ENCODE results near the gene GDF7.

GDF7 gene

GRCh38 chr2:20627712-20628380 is 39.1 kb upstream of the GDF7 start:
- DNase-seq (ENCODE audit: low read depth in 2 of 2, low spot score in 1 of 2), result no peak

- DNase-seq (ENCODE audit: low read depth in 2 of 2, low spot score in 1 of 2), result no peak
These were observed 37.8 kb upstream of the GDF7 start for GRCh38 chr2:20629181-20629580.

- DNase-seq (ENCODE audit: low read depth in 2 of 2, low spot score in 1 of 2), result no peak
These were observed 37.3 kb upstream of the GDF7 start for GRCh38 chr2:20629581-20630171.

GRCh38 chr2:20630967-20631366 is 36.0 kb upstream of the GDF7 start:
- no peak for DNase-seq (ENCODE audit: low read depth in 2 of 2, low spot score in 1 of 2)

- DNase-seq (ENCODE audit: low read depth in 2 of 2, low spot score in 1 of 2), result no peak
These were observed 35.2 kb upstream of the GDF7 start for GRCh38 chr2:20631617-20632307.

- DNase-seq (ENCODE audit: low read depth in 2 of 2, low spot score in 1 of 2), result no peak
These were observed 34.4 kb upstream of the GDF7 start for GRCh38 chr2:20632446-20632990.

GRCh38 chr2:20633001-20633400 is 33.9 kb upstream of the GDF7 start:
- no peak for DNase-seq (ENCODE audit: low read depth in 2 of 2, low spot score in 1 of 2)

GRCh38 chr2:20633794-20634506 is 33.0 kb upstream of the GDF7 start:
- no peak for DNase-seq (ENCODE audit: low read depth in 2 of 2, low spot score in 1 of 2)

- DNase-seq (ENCODE audit: low read depth in 2 of 2, low spot score in 1 of 2), result no peak
These were observed 32.3 kb upstream of the GDF7 start for GRCh38 chr2:20634507-20635112.

GRCh38 chr2:20635113-20635510 is 31.8 kb upstream of the GDF7 start:
- no peak for DNase-seq (ENCODE audit: low read depth in 2 of 2, low spot score in 1 of 2)

- no peak for DNase-seq (ENCODE audit: low read depth in 2 of 2, low spot score in 1 of 2)
These were observed 31.0 kb upstream of the GDF7 start for GRCh38 chr2:20635675-20636584.

- no peak for DNase-seq (ENCODE audit: low read depth in 2 of 2, low spot score in 1 of 2)
These were observed 29.8 kb upstream of the GDF7 start for GRCh38 chr2:20637147-20637546.

- DNase-seq (ENCODE audit: low read depth in 2 of 2, low spot score in 1 of 2), result no peak
These were observed 28.9 kb upstream of the GDF7 start for GRCh38 chr2:20638014-20638413.

GRCh38 chr2:20638646-20639430 is 28.1 kb upstream of the GDF7 start:
- DNase-seq (ENCODE audit: low read depth in 2 of 2, low spot score in 1 of 2), result no peak

- DNase-seq (ENCODE audit: low read depth in 2 of 2, low spot score in 1 of 2), result no peak
These were observed 26.4 kb upstream of the GDF7 start for GRCh38 chr2:20640411-20641122.

- DNase-seq (ENCODE audit: low read depth in 2 of 2, low spot score in 1 of 2), result no peak
These were observed 25.6 kb upstream of the GDF7 start for GRCh38 chr2:20641123-20641985.

GRCh38 chr2:20642055-20642971 is 24.6 kb upstream of the GDF7 start:
- peak; percentile 30 to 47 for DNase-seq (ENCODE audit: low read depth in 2 of 2, low spot score in 1 of 2)

Measured in stimulated activated CD8-positive, alpha-beta memory T cell treated with anti-CD3 and anti-CD28 coated beads, Interleukin-4, amount 100 ng/mL, for 1 hour (primary cell).